Measurements from ENCODE around the gene INTS14.

Gene INTS14

DNA sequence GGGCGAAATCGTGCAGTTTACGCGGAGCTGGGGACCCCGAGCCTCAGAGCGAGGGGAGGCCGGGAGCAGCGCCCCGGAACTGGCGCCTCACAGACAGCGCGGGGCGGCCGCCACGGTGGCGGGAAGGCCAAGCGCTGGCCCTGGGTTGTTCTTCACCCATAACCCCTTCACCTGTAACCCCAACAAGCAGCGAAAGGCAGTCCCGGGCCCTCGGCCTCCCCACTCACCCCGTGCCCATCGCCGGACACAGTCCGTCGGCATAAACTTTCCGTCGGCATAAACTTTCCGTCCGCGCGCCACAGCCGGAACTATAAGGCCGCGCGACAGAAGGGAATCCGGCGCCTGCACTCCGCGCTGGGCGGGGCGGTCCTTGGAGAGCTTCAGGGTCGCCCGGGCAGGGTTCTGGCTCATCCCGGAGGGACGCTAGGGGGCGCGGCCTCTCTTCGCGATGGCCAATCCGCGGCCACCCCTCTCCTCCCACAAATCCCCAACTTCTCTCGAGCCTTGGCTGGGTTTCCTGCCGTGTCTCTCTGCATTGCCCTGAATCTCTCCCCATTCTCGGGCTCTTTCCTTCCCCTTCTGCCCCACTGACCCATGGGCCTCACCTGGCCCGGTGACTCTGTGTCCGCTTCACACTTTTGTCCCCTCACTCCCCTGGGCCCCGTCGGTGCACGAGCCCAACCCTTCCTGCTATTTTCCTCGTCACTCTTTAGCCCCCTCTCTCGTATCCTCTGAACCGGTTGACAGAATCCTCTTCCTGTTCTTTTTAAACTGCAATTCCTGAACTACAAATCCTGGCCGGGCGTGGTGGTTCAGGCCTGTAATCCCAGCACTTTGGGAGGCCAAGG, at the start of gene INTS14:
Gene INTS14 (minus strand): TSS at position 261 of the 848 bp plus-strand sequence. CDS start 3,751 bp downstream, outside the sequence.
- peak; percentile 92 for DNase-seq

DNA sequence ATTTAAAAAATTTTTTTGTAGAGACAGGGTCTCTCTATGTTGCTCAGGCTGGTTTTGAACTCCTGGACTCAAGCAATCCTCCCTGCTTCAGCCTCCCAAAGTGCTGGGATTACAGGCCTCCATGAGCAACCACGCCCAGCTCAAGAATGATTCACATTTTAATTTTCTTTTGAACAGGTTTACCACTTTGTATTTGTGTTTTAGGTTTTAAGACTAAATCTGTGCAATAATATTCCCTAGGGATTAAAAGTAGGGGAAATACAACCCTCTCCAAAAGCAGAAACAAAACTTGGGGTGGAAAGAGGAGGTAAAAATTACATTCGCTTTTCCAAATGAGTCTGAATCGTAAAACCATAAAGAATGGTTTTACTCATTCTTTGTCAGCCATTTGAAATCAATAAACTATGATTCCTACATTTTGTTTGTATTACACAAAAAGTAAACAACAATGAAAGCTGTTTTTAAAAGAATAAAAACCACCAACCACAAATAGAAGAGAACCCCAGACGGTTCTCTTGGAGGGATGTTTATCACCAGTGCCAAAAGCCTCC, 48.6 kb upstream of the INTS14 start:
- DNase-seq, result no peak

DNA sequence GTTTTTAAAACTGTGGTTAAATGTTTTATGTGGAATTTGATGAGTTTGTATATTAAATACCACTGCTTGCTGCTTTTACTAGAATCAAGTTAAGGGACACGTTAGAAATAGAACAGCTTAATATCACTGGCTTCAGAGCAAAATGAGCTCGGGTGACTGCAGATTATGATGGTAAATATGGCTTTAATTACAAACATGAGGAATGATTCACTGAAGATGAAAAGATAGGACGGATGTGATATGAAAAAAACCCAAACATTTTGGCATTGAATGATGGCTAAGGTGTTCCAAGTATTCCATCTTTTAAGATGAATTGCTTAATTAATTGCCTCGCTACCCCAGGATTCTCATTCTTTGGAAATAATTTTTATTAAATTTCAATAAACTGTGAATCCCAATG, 44.5 kb upstream of the INTS14 start:
- DNase-seq, result no peak

DNA sequence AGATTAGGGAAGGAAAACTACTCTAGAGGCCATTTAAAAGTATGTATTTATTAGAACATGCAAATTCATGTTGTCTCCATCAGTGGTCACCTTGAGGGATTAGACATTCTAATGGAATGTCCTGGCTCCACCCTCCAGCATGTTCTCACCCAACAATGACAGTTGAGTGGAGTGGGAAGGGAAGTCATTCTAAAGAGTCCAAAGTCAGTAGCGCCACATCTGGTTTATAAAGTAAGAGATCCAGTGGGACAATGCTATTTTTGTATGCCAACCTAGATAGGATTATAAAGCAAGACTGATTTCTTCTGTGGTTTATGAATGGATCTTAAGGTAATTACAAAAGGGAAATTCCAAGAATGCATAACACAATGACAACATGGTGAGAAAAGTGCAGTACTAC, 44.1 kb upstream of the INTS14 start:
- no peak for DNase-seq

- DNase-seq, result no peak
Observed at GRCh38 chr15:65653801-65654521, 43.0 kb upstream of the INTS14 start.

GRCh38 chr15:65653341-65653740, 42.4 kb upstream of the INTS14 start:
- DNase-seq, result no peak

GRCh38 chr15:65651831-65652749, 41.2 kb upstream of the INTS14 start:
- no peak for DNase-seq

- no peak for DNase-seq
Observed at GRCh38 chr15:65651042-65651322, 40.1 kb upstream of the INTS14 start.

- DNase-seq, result no peak
Observed at GRCh38 chr15:65650312-65651041, 39.5 kb upstream of the INTS14 start.

- no peak for DNase-seq
Observed at GRCh38 chr15:65646486-65646885, 35.6 kb upstream of the INTS14 start.

- DNase-seq, result no peak
Observed at GRCh38 chr15:65645392-65645791, 34.5 kb upstream of the INTS14 start.

GRCh38 chr15:65644282-65644681, 33.4 kb upstream of the INTS14 start:
- DNase-seq, result no peak

DNA sequence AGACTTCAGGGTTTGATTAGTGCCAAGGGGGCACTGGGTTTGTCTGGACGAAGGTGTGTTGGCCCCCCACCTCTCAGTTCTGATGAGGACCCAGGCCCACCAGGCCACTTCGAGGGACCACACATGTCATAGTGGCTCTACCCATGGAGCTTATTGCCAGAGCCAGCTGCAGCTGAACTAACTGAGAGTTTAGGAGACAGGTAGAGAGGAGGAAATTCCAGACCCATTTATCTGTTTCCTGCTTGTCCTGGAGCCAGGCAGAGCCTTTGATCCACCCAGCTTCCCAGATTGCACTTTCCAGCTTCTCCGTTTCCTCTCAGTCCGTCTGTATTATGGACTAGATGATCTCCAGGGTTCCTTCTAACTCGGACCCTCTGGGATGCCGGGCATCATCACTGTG, 31.7 kb upstream of the INTS14 start:
- DNase-seq, result no peak

GRCh38 chr15:65641768-65642475, 31.0 kb upstream of the INTS14 start:
- no peak for DNase-seq

- no peak for DNase-seq
Observed at GRCh38 chr15:65639509-65639908, 28.6 kb upstream of the INTS14 start.

DNA sequence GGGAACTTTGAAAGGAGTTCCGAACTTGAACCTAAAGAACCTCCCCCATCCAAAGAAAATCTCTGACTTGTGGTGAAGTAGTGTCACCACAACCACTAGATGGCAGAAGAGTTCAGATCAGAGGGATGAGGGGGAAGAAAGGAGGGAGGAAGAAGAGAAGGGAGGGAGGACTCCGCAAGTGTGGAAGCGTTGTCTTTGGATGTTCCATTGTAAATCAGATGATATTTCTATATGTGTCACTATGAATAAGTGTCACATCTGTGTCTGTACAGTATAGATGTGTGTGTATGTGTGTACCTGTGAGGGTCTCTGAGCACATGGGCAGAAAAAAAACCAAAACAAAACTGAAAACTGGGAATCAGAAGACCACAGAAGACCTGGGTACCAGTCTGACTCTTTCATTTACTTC, 27.8 kb upstream of the INTS14 start:
- peak; percentile 69 for DNase-seq

GRCh38 chr15:65638109-65638508, 27.2 kb upstream of the INTS14 start:
- DNase-seq, result no peak

GRCh38 chr15:65634356-65634755, 23.4 kb upstream of the INTS14 start:
- no peak for DNase-seq

DNA sequence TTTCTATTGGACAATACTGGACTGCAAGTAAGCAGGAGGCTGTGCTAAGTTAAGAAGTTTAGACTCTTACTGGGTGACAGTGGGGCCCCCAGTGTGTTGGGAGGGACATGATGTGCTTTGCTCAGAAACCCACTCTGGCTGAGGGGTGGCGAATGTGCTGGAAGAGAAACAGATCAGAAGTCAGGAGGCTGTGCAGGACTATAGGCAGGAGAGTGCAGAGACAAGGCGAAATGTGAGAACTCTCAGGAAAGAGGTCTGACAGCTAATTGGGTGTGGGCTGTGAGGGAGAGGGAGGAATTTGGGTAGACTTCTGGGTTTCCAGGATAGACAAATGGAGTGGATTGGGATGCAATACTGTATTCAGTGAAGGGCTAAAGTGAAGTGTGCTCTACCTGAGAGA, 22.8 kb upstream of the INTS14 start:
- DNase-seq, result no peak

DNA sequence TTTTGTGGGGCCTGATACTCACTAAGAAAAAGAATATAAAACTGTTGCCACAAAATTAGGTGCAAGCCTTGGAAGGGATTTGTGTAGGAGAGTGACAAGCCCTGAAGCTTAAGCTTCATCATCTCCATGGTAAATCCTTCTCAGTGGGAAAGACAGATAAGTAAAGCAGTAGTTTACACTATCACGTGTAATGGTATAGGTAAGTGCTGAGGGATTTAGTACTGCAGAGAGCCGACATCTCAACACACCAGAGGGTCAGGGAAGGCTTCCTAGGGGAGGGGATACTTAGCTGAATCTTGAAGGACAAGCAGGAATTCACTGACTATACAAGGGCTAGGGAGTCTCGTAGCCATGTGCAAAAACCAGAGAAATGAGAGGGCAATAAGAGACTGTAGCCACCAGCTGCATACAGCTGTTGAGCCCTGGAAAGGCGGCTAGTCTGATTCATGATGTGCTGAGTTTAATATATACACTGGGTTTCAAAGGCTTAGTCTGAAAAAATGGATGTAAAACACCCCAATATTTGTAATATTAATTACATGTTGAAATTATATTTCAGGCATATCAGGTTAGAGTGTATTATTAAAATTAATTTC, 21.9 kb upstream of the INTS14 start:
- DNase-seq, result no peak

GRCh38 chr15:65631503-65631902, 20.6 kb upstream of the INTS14 start:
- peak; percentile 19 for DNase-seq
